HepG2 (cell line): ENCODE measurements around the gene FAM221B.

Experiments used
- JUNB ChIP-seq: sonication (generic); formaldehyde crosslinking; IDR thresholded peaks from 2 replicates; pipeline ENCODE4 v1.8.0; 2022; ENCODE audit warnings: missing genetic modification reagents, mild to moderate bottlenecking, borderline replicate concordance
- ZNF513 ChIP-seq: sonication (generic); formaldehyde crosslinking; conservative IDR thresholded peaks from 2 replicates; pipeline ENCODE4 v1.5.0; 2020; ENCODE audit warnings: missing genetic modification reagents

GRCh38 chr9:35862328-35862727, 33.8 kb upstream of the FAM221B start:
- TF ChIP-seq ZNF513 (CRISPR knock-in tag) (no peak), JUNB (CRISPR knock-in tag) (no peak)
